KOPT-K1 (cell line): Measurements from ENCODE around the gene CDC40.

Experiments used
- H3K27ac ChIP-seq: fragments of 200-600 bp; sonication (generic); 2 replicates; pipeline ENCODE4 v1.5.1; 2016; ENCODE audit warnings: antibody characterized with exemption, mild to moderate bottlenecking, low read depth, low read length; ENCODE audit not compliant: poor library complexity, severe bottlenecking
- H3K36me3 ChIP-seq: fragments of 200-600 bp; sonication (generic); 2 replicates; pipeline ENCODE4 v1.5.1; 2017; ENCODE audit warnings: antibody characterized with exemption, mild to moderate bottlenecking, low read length, moderate library complexity; ENCODE audit not compliant: insufficient read depth
- H3K9me3 ChIP-seq: fragments of 200-600 bp; sonication (generic); 2 replicates; pipeline ENCODE4 v1.5.1; 2017; ENCODE audit warnings: antibody characterized with exemption, low read length, mild to moderate bottlenecking; ENCODE audit not compliant: insufficient read depth, poor library complexity, severe bottlenecking

Gene CDC40

DNA sequence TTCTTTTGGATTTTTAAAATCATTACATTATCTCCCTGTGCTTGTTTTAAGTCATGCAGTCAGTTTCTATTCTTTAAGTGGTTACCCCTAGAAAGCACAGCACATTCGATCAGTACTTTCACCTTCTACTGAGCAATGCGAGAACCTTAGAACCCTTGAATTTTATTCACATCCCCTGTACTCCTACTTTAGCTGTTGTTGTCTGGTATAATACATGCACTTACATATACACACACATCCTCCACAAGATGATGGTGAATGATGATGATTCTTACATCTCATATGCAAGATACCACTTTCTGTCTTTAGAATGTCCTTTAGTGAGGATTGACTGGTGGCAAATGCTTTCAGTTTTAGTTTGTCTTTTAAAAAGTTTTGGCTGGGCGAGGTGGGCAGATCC is 5.7 kb downstream of the CDC40 start:
- Histone ChIP-seq H3K27ac (peak overlapping the region; percentile 49), H3K36me3 (peaks cover 11% of the 10 kb centered on the region; the same call in 1 of the 2 replicates), H3K9me3 (no peaks in the 10 kb centered on the region)

DNA sequence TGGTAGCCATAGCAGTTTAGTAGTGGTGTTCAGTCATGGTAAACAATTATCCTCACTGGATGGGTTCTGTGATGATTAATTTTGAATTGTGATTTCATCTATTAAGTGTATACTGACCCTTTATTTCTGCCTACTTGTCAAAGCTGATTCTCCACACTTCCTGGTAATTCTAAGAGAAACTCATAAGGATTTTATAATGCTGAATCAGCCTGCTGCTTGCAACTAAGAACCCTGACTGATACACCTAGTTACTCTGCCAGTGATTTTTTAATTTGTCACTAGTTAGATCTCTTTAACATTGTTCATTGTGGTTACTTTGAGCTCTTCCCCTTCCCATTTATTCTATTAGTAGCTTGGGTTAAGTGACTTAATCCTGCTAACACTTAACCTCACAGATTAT is 8.6 kb downstream of the CDC40 start:
- no peaks in the 10 kb centered on the region for H3K9me3 ChIP-seq
- H3K27ac ChIP-seq: no peak overlapping the region
- H3K36me3 ChIP-seq: peaks cover 9% of the 10 kb centered on the region

DNA sequence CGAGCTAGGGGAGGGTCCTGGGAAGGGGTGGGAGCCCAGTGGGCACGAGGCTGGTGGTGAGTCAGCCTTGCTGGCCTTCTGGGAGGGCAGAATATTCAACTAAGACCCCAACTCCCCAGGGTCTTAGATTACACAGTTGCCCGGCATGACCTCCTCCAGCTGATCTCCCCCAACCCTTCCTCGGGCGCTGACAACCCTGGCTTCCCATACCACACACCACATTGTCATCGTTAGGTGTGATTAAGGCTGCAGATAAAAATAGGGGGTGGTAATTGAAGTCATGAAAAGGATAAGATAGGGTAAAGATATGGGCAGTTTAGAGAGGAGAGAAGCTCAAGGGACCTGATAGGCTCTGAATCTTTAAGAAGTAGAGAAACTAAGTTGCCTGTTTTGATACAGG is 10.5 kb downstream of the CDC40 start:
- Histone ChIP-seq H3K27ac (peak overlapping the region; percentile 43), H3K36me3 (peaks cover 22% of the 10 kb centered on the region), H3K9me3 (no peaks in the 10 kb centered on the region)

DNA sequence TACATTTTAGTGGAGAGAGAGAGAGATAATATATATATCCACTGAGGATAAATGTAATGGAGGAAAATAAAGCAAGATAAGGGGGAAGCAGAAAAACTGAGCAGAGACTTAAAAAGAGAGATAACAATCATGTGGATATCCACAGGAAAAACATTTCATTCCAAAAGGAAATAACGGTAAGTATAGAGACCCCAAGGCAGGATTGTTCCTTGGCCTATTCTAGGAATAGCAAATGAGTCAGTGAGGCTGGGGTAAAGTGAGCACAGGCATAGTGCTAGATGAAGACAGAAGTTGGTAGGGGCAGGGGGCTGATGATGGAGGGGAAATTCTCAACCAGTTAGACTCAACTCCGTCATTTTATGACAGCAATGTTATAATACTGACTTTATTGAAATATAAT is 11.2 kb downstream of the CDC40 start:
- Histone ChIP-seq H3K9me3 (no peaks in the 10 kb centered on the region), H3K36me3 (peaks cover 23% of the 10 kb centered on the region), H3K27ac (no peak overlapping the region)

DNA sequence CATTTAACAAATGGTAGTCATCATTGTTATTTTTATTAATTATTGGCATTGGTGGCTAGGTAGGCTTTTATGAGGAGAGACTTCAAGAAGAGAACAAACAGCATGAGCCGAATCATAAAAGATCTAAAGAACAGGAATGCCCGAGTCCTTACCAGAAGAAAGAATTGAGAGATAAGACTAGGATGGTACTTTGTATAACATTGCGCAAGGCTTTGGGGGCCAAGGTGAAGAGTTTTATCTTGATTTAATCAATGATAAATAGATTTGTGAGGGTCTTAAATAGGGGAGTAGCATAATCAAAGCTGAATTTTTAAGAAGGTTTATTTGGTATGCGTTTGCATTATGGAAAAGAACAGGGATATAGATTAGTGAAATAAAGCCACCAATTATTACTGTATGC is 15.4 kb downstream of the CDC40 start:
- Histone ChIP-seq H3K27ac (no peak overlapping the region), H3K9me3 (no peaks in the 10 kb centered on the region), H3K36me3 (peaks cover 37% of the 10 kb centered on the region)

DNA sequence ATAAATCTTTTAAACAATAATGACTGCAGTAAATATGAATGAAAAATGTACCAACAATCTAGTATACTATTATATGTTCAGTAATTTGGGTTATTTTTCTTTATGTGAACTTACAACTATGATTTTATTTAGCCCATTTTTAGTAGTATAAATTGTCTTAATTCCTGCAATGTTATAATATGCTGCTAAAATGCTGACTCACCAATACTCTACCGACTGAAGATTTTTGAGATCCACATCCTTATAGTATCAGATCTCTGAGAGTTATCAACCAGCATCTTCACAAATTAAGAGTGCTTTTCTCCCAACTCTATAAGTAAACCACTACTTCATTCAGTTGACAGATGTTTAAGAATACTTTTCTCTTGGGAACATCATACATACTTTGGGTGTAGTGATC is 16.6 kb downstream of the CDC40 start:
- H3K36me3 ChIP-seq: peaks cover 37% of the 10 kb centered on the region
- H3K27ac ChIP-seq: no peak overlapping the region
- H3K9me3 ChIP-seq: no peaks in the 10 kb centered on the region

DNA sequence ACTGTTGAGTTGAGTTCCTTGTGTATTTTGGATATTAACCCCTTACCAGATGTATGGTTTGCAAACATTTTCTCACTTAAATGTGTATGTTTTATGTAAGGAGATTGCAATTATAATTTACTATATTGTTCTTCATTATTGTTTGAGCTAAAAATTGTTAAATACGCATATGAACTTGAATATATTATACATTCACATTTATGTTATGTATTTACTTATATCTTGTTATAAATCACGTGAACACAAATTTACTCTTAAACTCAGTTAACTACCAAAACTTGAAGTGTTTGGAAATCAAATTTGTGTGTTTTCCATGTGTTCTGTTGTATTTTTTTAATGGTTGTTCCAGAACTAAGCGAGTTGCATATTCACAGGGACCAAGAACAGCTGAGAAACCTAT is 18.3 kb downstream of the CDC40 start:
- Histone ChIP-seq H3K27ac (no peak overlapping the region), H3K36me3 (peaks cover 36% of the 10 kb centered on the region), H3K9me3 (no peaks in the 10 kb centered on the region)

DNA sequence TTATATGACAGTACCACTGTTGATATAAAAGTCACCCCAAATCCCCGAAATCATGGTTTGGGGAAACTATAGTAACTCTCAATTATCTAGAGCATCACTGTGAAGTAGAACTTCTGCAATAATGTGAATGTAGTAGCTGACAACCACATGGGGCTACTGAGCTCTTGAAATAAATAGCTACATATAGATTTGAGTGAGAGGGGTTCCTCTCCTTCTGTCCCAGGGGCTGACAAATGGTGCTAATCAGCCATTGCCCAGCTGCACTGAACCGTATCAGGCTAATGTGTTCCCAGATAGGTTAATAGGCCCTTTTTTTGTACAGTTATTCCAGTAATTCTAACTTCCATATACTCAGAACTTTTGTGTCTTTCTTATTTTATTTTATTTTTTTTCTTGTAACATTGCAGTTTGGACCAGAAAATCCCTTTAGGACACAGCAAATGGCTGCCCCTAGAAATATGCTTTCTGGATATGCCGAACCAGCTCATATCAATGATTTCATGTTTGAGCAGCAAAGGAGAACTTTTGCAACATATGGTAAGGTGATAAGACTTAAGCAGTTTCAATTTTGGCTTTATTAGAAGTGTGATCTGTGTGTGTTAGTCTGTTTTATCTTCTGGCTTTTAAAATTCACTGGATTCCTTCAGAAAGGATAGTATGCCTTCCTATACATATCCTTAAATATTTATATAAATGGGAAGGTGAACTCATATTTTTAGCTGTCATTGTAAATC is 21.1 kb downstream of the CDC40 start:
- Histone ChIP-seq H3K36me3 (peaks cover 19% of the 10 kb centered on the region), H3K9me3 (no peaks in the 10 kb centered on the region), H3K27ac (no peak overlapping the region)

DNA sequence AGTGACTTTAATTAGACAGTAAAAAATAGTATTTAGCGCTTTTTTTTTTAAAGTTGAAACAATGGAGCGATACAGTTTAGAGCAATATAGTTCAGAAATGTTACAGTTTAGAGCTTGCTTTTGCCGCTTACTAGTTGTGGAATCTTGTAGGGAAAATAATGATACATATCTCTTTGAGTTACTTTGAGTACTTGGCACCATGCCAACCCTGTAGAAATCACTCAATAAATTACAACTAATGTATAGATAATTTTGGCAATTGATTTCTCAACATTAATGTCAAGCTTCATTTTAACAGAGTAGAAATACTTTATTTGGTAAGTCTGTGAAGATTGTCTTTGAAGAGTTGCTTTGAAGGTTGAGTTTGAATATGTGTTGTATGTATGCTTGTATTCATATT is 27.4 kb downstream of the CDC40 start:
- H3K36me3 ChIP-seq: peaks cover 59% of the 10 kb centered on the region
- H3K27ac ChIP-seq: no peak overlapping the region
- no peaks in the 10 kb centered on the region for H3K9me3 ChIP-seq

DNA sequence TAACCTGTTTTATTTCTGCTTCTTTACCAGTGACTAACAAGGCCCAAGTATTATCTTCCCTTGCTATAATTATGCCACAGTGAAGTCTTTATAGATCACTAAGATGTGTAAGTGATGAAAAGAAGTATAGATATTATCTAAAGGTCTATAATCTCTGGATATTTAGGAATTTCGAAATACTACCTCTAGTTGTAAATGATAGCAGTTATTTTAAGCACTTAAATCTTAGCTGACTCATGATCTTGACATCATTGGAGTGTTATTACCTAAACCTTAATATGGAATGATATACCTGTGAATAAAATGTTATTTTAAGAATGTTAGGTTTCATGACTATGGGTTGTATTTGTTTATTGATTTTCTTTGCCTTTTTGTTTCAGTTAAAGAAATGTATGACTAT is 31.5 kb downstream of the CDC40 start:
- H3K9me3 ChIP-seq: no peaks in the 10 kb centered on the region
- H3K27ac ChIP-seq: no peak overlapping the region
- peaks cover 98% of the 10 kb centered on the region for H3K36me3 ChIP-seq

DNA sequence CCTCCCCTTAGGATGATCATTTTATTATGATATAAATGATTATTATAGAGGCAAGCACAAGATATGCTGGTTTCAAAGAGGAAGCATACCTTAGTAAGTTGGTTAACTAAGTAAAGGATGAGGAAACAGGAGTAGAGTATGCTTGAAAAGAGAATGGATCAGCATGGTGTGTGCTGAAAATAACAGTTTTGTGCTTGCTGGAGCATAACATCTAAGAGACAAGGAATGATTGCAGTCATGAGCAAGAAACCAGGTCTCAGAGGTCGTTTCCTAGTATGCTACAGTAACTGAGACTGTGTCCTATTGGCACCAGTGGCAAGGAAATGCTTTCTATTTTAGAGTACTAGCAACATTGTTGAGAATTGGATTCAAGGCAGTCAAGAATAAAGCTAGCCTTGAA is 34.1 kb downstream of the CDC40 start:
- no peaks in the 10 kb centered on the region for H3K9me3 ChIP-seq
- peaks cover 99% of the 10 kb centered on the region for H3K36me3 ChIP-seq

DNA sequence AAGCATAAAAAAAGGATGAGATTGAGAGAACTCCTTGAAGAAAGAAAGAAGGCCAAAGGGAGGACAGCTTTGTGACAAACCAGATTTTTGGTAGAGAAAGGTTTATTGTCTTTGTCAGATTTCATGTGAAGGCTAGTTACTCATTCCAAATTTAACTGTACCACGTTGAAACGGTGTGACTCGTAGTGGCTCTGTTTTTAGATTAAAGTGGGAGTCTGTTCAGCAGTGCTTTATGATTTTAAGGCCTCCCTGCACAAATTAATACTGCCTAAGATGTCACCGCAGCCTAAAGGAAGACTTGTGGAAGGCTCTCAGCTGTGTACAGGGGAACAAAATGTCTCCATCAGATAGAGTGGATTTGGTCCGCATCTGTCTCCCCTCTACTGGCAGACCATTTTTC is 35.9 kb downstream of the CDC40 start:
- Histone ChIP-seq H3K9me3 (no peaks in the 10 kb centered on the region), H3K36me3 (peaks cover 99% of the 10 kb centered on the region), H3K27ac (no peak overlapping the region)

More for the DNA sequence above, 34.1 kb downstream of the CDC40 start:
- no peak overlapping the region for H3K27ac ChIP-seq

DNA sequence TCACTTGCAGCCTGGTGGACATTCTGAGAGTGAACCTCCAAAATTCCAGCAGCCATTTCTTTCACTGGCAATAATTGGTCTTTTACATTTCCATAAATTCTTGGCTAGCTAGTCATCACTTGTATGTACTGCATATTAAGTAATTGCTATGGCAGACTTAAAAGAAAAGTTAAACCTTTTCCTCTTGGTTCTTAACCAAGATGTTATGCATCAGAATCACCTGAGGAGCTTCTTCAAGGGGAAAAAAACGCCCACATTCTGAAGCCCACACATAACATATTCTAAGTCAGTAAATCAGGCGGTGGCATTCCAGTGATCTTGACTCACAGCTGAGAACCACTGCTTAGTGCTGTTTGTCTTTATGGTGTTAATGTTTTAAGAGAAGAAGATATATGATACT is 37.0 kb downstream of the CDC40 start:
- Histone ChIP-seq H3K27ac (no peak overlapping the region), H3K36me3 (peaks cover 98% of the 10 kb centered on the region)

DNA sequence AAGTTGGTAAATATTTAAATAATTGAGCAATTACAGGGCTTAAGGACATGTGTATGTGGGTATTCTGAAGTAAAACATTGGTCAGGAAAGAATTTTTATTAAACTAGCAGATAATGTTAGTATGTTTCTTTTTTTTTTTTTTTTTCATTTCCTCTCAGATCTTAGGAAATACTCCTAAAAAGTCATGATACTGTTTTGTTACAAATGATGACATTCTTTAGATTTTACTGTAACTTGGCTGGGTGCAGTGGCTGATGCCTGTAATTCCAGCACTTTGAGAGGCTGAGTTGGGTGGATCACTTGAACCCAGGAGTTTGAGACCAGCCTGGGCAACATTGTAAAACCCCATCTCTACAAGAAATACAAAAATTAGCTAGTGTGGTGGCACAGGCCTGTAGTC is 41.5 kb downstream of the CDC40 start:
- no peaks in the 10 kb centered on the region for H3K9me3 ChIP-seq
- H3K36me3 ChIP-seq: peaks cover 97% of the 10 kb centered on the region
- H3K27ac ChIP-seq: no peak overlapping the region

More for the DNA sequence above, 37.0 kb downstream of the CDC40 start:
- H3K9me3 ChIP-seq: no peaks in the 10 kb centered on the region

DNA sequence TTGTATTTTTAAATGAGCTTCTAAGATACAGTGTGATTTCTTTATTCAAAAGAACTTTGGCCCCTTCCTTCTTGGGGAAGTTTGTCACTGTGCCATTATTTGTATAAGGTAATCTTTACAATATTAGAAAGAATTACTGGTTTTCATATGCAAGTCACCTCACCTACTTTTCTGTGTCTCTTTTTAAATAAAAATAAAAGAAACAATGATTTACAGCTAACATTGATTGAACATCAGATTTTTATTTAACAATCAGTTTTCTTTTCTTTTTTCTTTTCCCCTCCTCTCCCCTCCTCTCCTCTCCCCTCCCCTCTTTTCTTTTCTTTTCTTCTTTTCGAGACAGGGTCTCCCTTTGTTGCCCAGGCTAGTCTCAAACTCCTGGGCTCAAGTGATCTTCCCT is 46.0 kb downstream of the CDC40 start:
- H3K27ac ChIP-seq: no peak overlapping the region
- H3K9me3 ChIP-seq: no peaks in the 10 kb centered on the region
- peaks cover 80% of the 10 kb centered on the region for H3K36me3 ChIP-seq

DNA sequence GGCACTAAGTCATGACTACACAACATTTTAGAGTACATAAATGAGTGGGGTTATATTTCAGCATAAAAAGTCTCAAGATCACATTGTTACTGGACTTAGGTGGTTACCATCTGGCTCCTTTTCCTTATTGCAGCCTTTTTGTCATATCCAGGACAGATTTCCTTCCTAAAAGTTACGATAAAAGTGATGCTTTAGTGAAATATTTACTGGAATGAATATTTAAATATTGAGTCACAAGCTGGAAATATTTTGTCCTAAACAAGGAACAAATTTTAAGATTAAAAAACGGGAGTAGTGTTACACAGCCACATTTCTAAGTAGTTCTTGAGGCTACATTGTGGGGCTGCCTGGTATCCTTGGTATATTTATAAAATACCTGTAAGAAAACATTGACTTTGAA is 52.2 kb downstream of the CDC40 start:
- H3K27ac ChIP-seq: no peak overlapping the region
- H3K36me3 ChIP-seq: peaks cover 23% of the 10 kb centered on the region
- H3K9me3 ChIP-seq: no peaks in the 10 kb centered on the region
